GM19035 (cell line): Measurements from ENCODE around the gene CCNY.
"Not testable (repeated sequence)": the region's sequence is repeated elsewhere in the genome, so short reads cannot be mapped to it uniquely, and the experiment has no call there.

ENCODE experiments used
- ATAC-seq: cut with Tn5 transposase; IDR thresholded peaks from one replicate; pipeline ENCODE4 v1.9.1; 2021; ENCODE audit not compliant: unreplicated experiment

CCNY gene

DNA sequence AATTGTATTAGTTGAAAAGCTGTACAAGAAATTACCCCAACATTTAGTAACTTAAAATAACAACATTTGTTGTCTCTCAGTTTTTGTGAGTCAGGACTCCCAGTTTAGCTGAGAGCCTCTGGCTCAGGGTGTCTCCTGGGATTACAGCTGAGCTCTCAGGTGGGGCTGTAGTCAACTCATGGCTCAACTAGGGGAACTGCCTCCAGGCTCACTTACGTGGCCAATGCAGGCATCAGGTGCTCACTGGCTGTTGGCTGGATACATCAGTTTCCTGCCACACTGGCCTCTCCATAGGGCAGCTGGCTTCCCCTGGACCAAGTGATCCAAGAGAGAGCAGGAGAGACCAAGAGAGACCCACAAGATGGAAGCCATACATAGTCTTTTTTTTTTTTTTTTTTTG lies 17.5 kb downstream of the CCNY start:
- no peak for ATAC-seq

- not testable (repeated sequence) for ATAC-seq
Measured at GRCh38 chr10:35354257-35354656, 17.9 kb downstream of the CCNY start.

DNA sequence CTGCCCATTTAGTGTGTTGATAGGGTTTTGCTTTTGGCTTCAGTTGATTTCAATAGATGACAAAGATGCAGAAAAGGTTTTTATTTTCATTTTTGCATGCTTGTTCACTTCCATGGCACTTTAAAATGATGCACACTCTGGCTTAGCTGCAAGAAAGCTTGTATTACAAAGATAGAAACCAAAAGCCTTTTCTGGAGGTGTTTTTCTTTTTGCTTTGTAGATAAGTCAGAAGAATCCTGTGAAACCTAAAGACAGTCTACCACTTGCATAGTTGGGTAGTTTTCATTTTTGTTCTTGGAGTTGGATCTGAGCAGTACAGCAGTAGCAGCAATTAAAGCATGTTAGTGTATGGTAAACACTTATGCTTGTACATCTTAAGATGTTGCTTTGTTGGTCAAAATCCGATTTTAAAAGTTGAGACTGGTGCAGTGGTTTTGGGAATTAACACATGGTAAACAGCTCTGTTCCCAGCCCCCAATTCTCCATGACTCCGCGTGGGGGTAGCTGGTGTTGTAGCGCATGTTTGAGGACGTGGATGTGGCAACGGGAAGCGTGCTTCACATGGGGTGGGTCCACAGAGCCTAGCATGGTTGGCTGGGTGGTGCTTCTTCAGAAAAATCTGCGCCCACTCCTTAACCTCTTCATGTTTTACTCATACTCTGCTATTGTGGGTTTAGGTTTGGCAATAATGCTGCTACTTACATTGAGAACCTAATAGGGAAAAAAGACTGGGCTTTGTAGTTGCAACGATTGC lies 19.8 kb downstream of the CCNY start:
- ATAC-seq: peak; percentile 55

DNA sequence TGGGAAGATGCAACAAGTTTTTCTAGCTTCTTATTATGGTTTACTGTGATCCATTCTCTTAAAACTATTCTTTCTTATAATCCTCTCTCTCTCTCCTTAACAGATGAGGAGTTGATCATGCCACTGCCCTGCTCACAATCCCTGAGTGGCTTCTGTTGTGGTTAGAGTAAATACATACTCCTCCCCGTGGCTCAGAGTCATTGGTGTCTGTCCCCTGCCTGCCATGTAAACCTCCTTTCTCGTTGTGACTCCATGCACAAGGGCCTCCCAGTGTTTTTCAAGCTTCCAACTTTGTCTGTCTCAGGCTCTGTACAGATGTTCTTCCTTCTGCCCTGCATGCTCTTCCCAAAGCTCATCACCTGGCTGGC lies 20.4 kb downstream of the CCNY start:
- no peak for ATAC-seq

- ATAC-seq: no peak
Measured at GRCh38 chr10:35359056-35359455, 22.7 kb downstream of the CCNY start.

DNA sequence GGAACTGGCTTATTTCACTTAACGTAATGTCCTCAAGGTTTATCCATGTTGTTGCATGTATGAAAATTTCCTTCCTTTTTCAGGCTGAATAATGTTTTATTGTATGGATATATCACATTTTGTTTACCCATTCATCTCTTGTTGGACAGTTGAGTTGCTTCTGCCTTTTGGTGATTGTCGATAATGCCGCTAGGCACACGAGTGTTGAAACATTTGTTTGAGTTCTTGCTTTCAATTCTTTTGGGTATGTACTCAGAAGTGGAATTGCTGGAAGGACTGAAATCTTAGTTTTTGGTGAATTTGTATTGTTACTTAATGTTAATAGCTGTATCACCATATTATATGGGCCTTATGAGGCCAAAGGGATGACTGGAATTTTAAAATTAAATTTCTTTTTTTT lies 23.6 kb downstream of the CCNY start:
- ATAC-seq: no peak

DNA sequence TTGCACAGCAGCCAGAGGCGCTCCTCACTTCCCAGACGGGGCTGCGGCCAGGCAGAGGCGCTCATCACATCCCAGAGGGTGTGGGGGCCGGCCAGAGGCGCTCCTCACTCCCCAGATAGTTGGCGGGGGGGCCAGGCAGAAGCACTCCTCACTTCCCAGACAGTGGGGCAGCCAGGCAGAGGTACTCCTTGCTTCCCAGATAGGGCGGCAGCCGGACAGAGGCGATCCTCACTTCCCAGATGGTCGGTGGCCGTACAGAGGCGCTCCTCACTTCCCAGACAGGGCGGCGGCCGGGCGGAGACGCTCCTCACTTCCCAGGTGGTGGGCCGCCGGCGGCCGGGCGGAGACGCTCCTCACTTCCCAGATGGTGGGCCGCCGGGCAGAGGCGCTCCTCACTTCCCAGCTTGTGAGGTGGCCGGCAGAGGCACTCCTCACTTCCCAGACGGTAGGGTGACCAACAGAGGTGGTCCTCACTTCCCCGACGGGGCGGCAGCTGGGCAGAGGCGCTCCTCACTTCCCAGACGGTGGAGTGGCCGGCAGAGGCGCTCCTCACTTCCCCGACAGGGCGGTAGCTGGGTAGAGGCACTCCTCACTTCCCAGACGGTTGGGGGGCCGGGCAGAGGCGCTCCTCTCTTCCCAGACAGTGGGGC lies 26.5 kb downstream of the CCNY start:
- no peak for ATAC-seq

DNA sequence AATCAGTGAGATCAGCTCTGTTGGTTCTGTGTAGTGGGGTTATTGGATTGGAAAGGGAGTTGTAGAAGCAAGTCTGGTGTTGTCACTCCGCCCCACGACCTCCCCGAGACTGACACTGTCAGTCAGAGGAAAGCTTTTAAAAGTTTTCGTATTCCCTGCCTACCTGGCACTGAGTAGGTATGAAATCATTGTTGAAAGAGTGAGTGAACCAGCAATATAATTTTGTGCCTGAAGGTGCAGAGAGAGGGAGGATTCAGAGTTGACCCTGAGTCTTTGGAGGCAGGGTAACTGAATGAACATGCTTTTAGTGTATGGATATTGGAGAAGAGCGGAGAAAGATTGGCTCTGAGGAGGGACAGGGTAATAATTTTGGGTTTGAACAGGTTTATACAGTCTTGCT lies 27.3 kb downstream of the CCNY start:
- no peak for ATAC-seq

GRCh38 chr10:35364808-35365207 lies 28.5 kb downstream of the CCNY start:
- ATAC-seq: no peak

- ATAC-seq: no peak
Measured at GRCh38 chr10:35365994-35366393, 29.7 kb downstream of the CCNY start.

- no peak for ATAC-seq
Measured at GRCh38 chr10:35367107-35367859, 31.0 kb downstream of the CCNY start.

DNA sequence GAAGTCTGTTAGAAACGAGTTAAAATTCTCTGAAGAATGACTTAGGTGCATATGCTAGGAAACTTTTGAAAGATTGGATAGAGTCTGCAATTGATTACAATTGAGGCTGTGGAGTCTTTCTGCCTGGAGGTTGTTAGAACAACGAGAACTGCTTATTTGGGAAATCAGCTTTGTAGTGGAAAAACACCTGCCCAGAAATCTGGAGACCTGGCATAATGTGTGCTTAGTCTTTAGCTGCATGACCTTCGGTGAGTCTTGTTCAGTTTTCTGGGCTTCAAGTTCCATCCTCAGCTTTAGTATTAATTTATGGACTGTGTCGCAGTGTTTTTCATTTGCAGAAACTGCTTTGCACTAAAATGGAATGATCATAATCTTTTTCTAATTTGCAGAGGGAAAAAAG lies 31.7 kb downstream of the CCNY start:
- ATAC-seq: no peak

DNA sequence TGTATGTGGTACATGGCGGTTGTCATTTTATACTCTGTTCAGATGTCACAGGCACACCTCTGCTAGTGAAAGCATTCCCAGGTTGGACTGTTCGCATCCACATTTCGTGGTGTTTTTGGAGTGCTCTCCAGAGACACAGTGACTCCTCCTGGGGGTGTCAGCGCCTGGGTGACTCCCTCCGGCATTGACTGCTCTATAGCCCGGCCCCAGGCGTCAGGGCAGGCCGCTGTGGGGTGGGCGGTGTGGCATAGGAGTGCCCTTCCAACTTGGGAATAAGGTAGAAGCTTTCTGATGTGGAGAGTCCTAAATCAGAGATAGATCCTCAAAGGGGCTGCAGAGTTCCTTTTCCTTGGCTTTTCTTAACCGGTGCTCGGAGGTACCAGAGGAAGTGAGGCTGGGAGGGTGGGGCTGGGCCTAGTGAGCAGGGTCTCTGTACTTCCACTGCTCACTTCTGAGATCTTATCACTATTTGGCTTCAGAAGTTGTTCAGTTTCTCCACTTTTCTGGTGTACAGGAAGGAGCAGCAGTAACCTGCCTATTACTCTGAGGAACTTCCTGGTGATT lies 32.3 kb downstream of the CCNY start:
- no peak for ATAC-seq

GRCh38 chr10:35369049-35369611 lies 32.8 kb downstream of the CCNY start:
- ATAC-seq: no peak

- no peak for ATAC-seq
Measured at GRCh38 chr10:35371731-35372130, 35.4 kb downstream of the CCNY start.

DNA sequence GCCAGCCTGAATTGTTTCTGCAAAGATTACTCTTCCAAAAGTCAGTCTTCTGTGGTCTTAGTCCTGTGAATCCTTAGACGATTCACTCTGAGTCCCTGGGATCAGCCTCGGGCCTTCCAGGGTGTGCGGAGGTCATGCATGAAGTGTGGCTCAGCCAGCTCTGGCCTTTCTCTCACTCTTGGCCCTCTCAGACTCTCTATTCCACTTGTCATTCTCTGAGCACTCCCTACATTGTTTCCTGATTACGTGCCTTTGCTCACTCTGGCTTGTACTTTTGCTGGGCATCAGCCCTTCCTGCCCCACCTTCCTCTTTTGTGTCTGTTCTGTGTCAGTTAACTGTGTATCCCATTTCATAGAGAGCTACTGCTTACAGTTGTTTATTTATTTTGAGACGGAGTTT lies 36.0 kb downstream of the CCNY start:
- no peak for ATAC-seq

- no peak for ATAC-seq
Measured at GRCh38 chr10:35375091-35375765, 38.9 kb downstream of the CCNY start.

DNA sequence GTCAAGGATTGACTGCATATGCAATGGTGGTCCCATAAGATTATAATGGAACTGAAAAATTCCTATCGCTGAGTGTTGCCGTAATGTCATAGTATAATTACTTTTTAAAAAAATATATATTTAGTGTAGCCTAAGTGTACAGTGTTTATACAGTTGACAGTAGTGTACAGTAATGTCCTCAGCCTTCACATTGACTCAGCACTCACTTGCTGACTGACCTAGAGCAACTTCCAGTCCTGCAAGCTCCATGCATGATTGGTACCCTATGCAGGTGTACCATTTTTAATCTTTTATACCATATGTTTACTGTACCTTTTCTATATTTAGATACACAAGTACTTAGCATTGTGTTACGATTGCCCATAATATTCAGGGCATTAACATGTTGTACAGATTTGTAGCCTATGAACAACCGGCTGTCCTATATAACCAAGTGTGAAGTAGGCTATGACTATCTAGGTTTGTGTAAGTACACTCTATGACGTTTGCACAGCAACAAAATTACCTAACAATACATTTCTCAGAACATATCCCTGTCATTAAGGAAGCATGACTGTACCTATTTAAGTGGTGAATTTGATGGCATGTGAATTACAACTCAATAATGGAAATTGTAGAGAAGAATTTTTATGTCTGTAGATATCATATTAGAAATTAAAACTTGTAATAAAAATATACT lies 40.9 kb downstream of the CCNY start:
- no peak for ATAC-seq

GRCh38 chr10:35378541-35379210 lies 42.4 kb downstream of the CCNY start:
- ATAC-seq: peak; percentile 41
